Omental fat pad (tissue), 4 donors: Measurements from ENCODE around the gene CRIP3. TPM values are rescaled to one million over a fixed set of nuclear protein-coding genes. Genes with fewer than 3 reads are reported as not detected.
"Not testable (repeated sequence)": the region's sequence is repeated elsewhere in the genome, so short reads cannot be mapped to it uniquely, and the experiment has no call there.

Source experiments
- ATAC-seq: fragments of 150-250 bp; one replicate; pipeline ENCODE4 v1.9.1; 2016; ENCODE audit warnings: mild to moderate bottlenecking, moderate library complexity; ENCODE audit not compliant: low FRiP score
- DNase-seq: peaks from one replicate; pipeline ENCODE4 v3.0.0-alpha.2; 2019; ENCODE audit warnings: low spot score
- total RNA-seq, 4 donors: library from RNA; depleted of rRNA; stranded (reverse); fragments of >200 nt; gene quantifications; one replicate each; pipeline ENCODE4 v1.1.0, GENCODE V29; 2016
- TF ChIP-seq, protein P1 (sequence below), 3 donors: fragments of 450-650 bp; IDR thresholded peaks; one replicate each; pipeline ENCODE4 v1.5.1; 2016 to 2017; ENCODE audit warnings: antibody characterized with exemption in 3 of 3, mild to moderate bottlenecking in 3 of 3, moderate library complexity in 2 of 3

The CRIP3 gene
- total RNA-seq, 4 donors from 2014 or later, result 0.84 to 7.9 (median 0.94) TPM; not detected in 1

DNA sequence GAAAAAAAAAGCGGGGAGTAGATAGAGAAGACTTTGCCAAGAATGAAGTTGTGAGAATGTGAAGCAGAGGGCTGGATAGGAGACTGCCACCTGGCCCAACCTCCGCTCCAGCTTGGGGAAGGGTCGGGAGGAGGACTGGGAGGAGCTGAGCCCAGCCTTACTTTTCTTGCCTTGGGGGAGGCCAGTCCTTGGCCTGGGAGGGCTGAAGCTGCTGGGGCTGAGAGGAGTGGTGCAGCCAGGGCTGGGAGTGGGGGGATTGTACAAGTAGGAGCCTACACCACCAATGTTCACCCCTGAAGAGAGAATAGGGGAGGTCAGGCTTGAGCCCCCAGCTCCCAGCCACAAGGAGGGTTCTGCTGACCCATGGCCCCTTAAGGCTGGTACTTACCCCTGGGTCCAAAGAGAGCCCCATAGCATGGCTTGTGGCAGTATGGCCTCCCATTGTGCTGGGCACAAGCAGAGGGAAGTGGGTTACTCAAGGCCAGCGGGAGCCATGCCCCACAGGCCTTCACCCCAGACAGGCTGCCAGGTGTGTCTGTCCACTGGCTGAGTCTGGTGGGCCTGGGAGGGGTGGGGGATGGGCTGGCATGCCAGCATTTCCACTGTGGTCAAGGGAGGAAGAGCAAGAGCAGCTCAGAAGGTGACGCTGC is 1.1 kb downstream of the CRIP3 start:
- ATAC-seq, result no peak
- TF ChIP-seq, protein P1, sequence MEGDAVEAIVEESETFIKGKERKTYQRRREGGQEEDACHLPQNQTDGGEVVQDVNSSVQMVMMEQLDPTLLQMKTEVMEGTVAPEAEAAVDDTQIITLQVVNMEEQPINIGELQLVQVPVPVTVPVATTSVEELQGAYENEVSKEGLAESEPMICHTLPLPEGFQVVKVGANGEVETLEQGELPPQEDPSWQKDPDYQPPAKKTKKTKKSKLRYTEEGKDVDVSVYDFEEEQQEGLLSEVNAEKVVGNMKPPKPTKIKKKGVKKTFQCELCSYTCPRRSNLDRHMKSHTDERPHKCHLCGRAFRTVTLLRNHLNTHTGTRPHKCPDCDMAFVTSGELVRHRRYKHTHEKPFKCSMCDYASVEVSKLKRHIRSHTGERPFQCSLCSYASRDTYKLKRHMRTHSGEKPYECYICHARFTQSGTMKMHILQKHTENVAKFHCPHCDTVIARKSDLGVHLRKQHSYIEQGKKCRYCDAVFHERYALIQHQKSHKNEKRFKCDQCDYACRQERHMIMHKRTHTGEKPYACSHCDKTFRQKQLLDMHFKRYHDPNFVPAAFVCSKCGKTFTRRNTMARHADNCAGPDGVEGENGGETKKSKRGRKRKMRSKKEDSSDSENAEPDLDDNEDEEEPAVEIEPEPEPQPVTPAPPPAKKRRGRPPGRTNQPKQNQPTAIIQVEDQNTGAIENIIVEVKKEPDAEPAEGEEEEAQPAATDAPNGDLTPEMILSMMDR (IDR thresholded peaks at IDR 0.05), result no peak

GRCh38 chr6:43306086-43306485 is 2.5 kb downstream of the CRIP3 start:
- DNase-seq, result no peak
- no peak for ATAC-seq
- TF ChIP-seq, protein P1 (IDR thresholded peaks at IDR 0.05), result no peak

More for the DNA sequence above, 1.1 kb downstream of the CRIP3 start:
- no peak for DNase-seq

GRCh38 chr6:43304882-43305281 is 3.7 kb downstream of the CRIP3 start:
- DNase-seq (no peak), ATAC-seq (no peak)
- TF ChIP-seq, protein P1 (IDR thresholded peaks at IDR 0.05), result no peak

DNA sequence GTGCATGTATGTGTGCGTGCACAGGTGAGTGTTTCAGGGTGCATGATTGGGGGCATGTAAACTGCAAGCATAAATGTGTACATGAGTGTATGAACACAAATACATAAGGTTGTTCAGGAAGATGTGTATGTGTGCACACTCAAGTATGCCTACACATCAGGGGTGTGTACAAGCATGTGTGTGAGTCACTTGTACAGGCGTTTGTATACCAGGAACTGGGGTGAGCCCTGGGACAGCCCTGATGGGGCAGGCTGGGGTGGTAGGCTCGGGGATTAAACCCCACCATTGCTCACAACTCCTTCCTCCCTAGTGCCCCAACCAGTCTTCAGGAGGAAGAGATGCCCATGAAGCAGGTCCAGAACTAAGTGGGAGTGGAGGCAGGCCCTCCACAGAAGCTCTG is 4.3 kb downstream of the CRIP3 start:
- no peak for DNase-seq
- ATAC-seq, result no peak
- TF ChIP-seq, protein P1 (IDR thresholded peaks at IDR 0.05), result no peak

- no peak for ATAC-seq
- DNase-seq, result no peak
- TF ChIP-seq, protein P1 (IDR thresholded peaks at IDR 0.05), result no peak
Observed at GRCh38 chr6:43303751-43304331, 4.8 kb downstream of the CRIP3 start.

DNA sequence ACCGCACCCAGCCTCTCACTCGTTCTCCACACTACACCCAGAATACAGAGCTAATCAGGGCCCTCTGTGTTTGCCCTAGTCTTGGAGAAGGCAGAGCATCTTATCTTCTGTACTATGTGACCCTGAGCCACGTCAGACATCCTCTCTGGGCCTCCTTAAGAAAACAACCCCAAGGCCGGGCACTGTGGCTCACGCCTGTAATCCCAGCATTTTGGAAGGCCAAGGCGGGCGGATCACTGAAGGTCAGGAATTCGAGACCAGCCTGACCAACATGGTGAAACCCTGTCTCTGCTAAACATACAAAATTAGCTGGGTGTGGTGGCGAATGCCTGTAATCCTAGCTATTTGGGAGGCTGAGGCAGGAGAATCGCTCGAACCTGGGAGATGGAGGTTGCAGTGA is 5.6 kb downstream of the CRIP3 start:
- not testable (repeated sequence) for DNase-seq, ATAC-seq

DNA sequence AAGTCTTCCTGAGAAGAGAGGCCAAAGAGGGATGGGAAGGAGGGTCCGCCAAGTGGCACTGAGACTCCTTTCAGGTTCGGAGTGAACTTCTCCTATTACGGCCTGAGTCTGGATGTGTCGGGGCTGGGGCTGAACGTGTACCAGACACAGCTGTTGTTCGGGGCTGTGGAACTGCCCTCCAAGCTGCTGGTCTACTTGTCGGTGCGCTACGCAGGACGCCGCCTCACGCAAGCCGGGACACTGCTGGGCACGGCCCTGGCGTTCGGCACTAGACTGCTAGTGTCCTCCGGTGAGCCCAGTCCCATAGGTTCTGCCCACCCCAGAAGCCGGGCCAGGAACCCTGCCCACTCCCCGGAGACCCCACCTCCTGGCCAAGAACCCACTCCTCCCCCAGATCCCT is 6.5 kb downstream of the CRIP3 start:
- DNase-seq (no peak), ATAC-seq (no peak)
- TF ChIP-seq, protein P1 (IDR thresholded peaks at IDR 0.05), result no peak
